Measurements from ENCODE around the gene BNC2. TPM values are rescaled to one million over a fixed set of nuclear protein-coding genes. Genes with fewer than 3 reads are reported as not detected.

The BNC2 gene
- total and polyA plus RNA-seq, 2 donors (not counting 1 experiment from before 2014, with no cell fraction given), result 34.7 to 39.1 TPM

DNA sequence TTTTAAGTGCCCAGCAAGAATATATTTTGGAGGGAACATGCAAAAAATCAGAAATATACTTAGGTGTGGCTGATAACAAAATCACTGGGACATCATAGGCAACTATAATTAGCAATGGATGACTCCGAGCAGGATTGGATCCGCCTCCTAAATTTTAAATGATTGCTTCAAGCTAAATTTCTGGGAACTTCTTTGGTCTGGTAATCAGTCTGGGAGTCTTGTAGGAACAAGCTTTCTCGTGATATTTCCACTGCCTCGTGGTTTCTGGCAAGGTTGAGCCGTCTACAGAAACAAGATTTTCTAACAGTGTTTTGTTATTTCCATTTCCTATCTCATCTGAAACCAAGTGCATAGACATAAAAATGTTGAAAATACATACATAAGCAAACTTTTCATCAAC is 232.6 kb downstream of the BNC2 start:
- H4K20me1 ChIP-seq (ENCODE audit: control insufficient read depth, extremely low read depth, insufficient read depth, low read length), result no peaks in the 10 kb centered on the region
- no peak overlapping the region for H2AFZ ChIP-seq (ENCODE audit: low read length)
- peak in 1 of 2 donors; percentile 58 for DNase-seq (ENCODE audit: low read depth in 2 of 2)
- H3K4me1 ChIP-seq (ENCODE audit: control insufficient read depth, extremely low read depth, insufficient read depth, low read length), result peaks cover 2% of the 10 kb centered on the region
- no peak overlapping the region for H3K27ac ChIP-seq (ENCODE audit: insufficient read depth, low read length)
- H3K4me2 ChIP-seq (ENCODE audit: extremely low read depth, insufficient read depth, low read length), result no peak overlapping the region
- peaks cover 2% of the 10 kb centered on the region for H3K79me2 ChIP-seq (ENCODE audit: control insufficient read depth, insufficient read depth, low read length)
- H3K9ac ChIP-seq (ENCODE audit: insufficient read depth, low read length), result no peak overlapping the region
- no peaks in the 10 kb centered on the region for H3K9me3 ChIP-seq (ENCODE audit: control insufficient read depth, insufficient read depth, low read depth, low read length)
- no peak for TF ChIP-seq CTCF (conservative IDR thresholded peaks at IDR 0.05 in 1 of 2, IDR thresholded peaks at IDR 0.05 in 1 of 2; ENCODE audit: low read depth in 1 of 2, low read length in 2 of 2)
- TF ChIP-seq EZH2 (IDR thresholded peaks at IDR 0.05; ENCODE audit: low read length, missing control alignments), result no peak
- no peaks in the 10 kb centered on the region for H3K36me3 ChIP-seq (ENCODE audit: control insufficient read depth, insufficient read depth, low read length)
- H3K4me3 ChIP-seq (replicated peaks in 1 of 4; ENCODE audit: control extremely low read depth in 1 of 4, insufficient read depth in 1 of 4, low read depth in 3 of 4, low read length in 4 of 4), result no peak overlapping the region
- H3K27me3 ChIP-seq (ENCODE audit: control insufficient read depth, insufficient read depth, low read length), result no peaks in the 10 kb centered on the region

- H4K20me1 ChIP-seq (ENCODE audit: control insufficient read depth, extremely low read depth, insufficient read depth, low read length), result no peaks in the 10 kb centered on the region
- no peaks in the 10 kb centered on the region for H3K9me3 ChIP-seq (ENCODE audit: control insufficient read depth, insufficient read depth, low read depth, low read length)
- peaks cover 2% of the 10 kb centered on the region for H3K4me1 ChIP-seq (ENCODE audit: control insufficient read depth, extremely low read depth, insufficient read depth, low read length)
- no peak overlapping the region for H2AFZ ChIP-seq (ENCODE audit: low read length)
- H3K27me3 ChIP-seq (ENCODE audit: control insufficient read depth, insufficient read depth, low read length), result no peaks in the 10 kb centered on the region
- H3K36me3 ChIP-seq (ENCODE audit: control insufficient read depth, insufficient read depth, low read length), result no peaks in the 10 kb centered on the region
- peak in 1 of 2 donors; percentile 55 for DNase-seq (ENCODE audit: low read depth in 2 of 2)
- H3K4me3 ChIP-seq (replicated peaks in 1 of 4; ENCODE audit: control extremely low read depth in 1 of 4, insufficient read depth in 1 of 4, low read depth in 3 of 4, low read length in 4 of 4), result no peak overlapping the region
- peak overlapping the region; percentile 38 for H3K4me2 ChIP-seq (ENCODE audit: extremely low read depth, insufficient read depth, low read length)
- no peak overlapping the region for H3K27ac ChIP-seq (ENCODE audit: insufficient read depth, low read length)
- H3K9ac ChIP-seq (ENCODE audit: insufficient read depth, low read length), result no peak overlapping the region
- TF ChIP-seq CTCF (conservative IDR thresholded peaks at IDR 0.05 in 1 of 2, IDR thresholded peaks at IDR 0.05 in 1 of 2; ENCODE audit: low read depth in 1 of 2, low read length in 2 of 2) (no peak), EZH2 (IDR thresholded peaks at IDR 0.05; ENCODE audit: low read length, missing control alignments) (no peak)
- H3K79me2 ChIP-seq (ENCODE audit: control insufficient read depth, insufficient read depth, low read length), result peaks cover 2% of the 10 kb centered on the region
Measured at GRCh38 chr9:16637218-16637617, 233.3 kb downstream of the BNC2 start.

DNA sequence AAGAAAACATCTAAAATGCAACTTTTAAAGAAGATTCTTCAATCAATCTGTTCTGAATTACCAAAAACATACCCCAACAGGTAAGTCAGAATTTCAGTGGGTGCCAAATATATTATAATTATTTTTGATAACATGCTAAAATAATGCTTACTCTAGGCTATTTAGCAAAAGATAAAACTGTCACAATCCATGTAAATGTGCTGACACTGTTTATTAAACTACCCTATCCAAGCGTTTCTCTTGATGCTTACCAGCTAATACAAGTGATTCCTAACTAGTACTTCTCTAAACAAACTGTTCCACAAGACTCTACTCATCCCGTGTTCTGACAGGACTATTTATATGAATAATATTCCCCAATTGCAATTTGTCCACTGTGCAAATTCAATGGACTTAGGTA is 236.7 kb downstream of the BNC2 start:
- no peak overlapping the region for H3K4me3 ChIP-seq (replicated peaks in 1 of 4; ENCODE audit: control extremely low read depth in 1 of 4, insufficient read depth in 1 of 4, low read depth in 3 of 4, low read length in 4 of 4)
- H3K4me2 ChIP-seq (ENCODE audit: extremely low read depth, insufficient read depth, low read length), result no peak overlapping the region
- no peaks in the 10 kb centered on the region for H4K20me1 ChIP-seq (ENCODE audit: control insufficient read depth, extremely low read depth, insufficient read depth, low read length)
- no peaks in the 10 kb centered on the region for H3K9me3 ChIP-seq (ENCODE audit: control insufficient read depth, insufficient read depth, low read depth, low read length)
- H3K79me2 ChIP-seq (ENCODE audit: control insufficient read depth, insufficient read depth, low read length), result peaks cover 5% of the 10 kb centered on the region
- H3K27me3 ChIP-seq (ENCODE audit: control insufficient read depth, insufficient read depth, low read length), result no peaks in the 10 kb centered on the region
- peaks cover 5% of the 10 kb centered on the region for H3K4me1 ChIP-seq (ENCODE audit: control insufficient read depth, extremely low read depth, insufficient read depth, low read length)
- H2AFZ ChIP-seq (ENCODE audit: low read length), result no peak overlapping the region
- no peak overlapping the region for H3K9ac ChIP-seq (ENCODE audit: insufficient read depth, low read length)
- no peak for TF ChIP-seq CTCF (conservative IDR thresholded peaks at IDR 0.05 in 1 of 2, IDR thresholded peaks at IDR 0.05 in 1 of 2; ENCODE audit: low read depth in 1 of 2, low read length in 2 of 2)
- no peak for TF ChIP-seq EZH2 (IDR thresholded peaks at IDR 0.05; ENCODE audit: low read length, missing control alignments)
- no peak overlapping the region for H3K27ac ChIP-seq (ENCODE audit: insufficient read depth, low read length)
- H3K36me3 ChIP-seq (ENCODE audit: control insufficient read depth, insufficient read depth, low read length), result no peaks in the 10 kb centered on the region
- no peak for DNase-seq (ENCODE audit: low read depth in 2 of 2)

All from fibroblast of lung (primary cell).